K562 (cell line): ENCODE results near the gene MORC4. TPM values are rescaled to one million over a fixed set of nuclear protein-coding genes. Genes with fewer than 3 reads are reported as not detected.

Experiments
- ATAC-seq: fragments of 200-7000 bp; cut with Tn5 transposase; 3 replicates; pipeline ENCODE4 v1.9.1; 2020; ENCODE audit warnings: moderate library complexity
- BruUV-seq: library from RNA; stranded (reverse); fragments of 400-500 nt; replicated peaks from 2 replicates; lab custom pipeline; 2021; lab: Mats Ljungman, UMichigan
- CTCF ChIA-PET: fragments of 300-600 bp; formaldehyde crosslinking; extraction: SDS; loops from one replicate; lab custom pipeline; 2021; ENCODE audit warnings: low intra/inter-chr PET ratio; lab: Yijun Ruan, JAX
- POLR2A ChIA-PET: fragments of 300-600, 350-650 bp; sonication (Branson Sonifier 250); formaldehyde crosslinking; extraction: SDS; loops from one replicate; lab custom pipeline; 2021; ENCODE audit warnings: antibody characterized with exemption, inconsistent platforms; lab: Yijun Ruan, JAX
- DNase-seq, 4 experiments: peaks; one replicate each; pipeline versions ENCODE4 v3.0.0 to v3.0.0-alpha.2; 2011 to 2018; ENCODE audit warnings: low spot score in 3 of 4, mixed read lengths in 3 of 4; ENCODE audit errors: extremely low read depth in 1 of 4
- FAIRE-seq: peaks from 2 replicates; lab custom pipeline; 2011; peaks lifted over from hg19 to GRCh38; lab: Jason Lieb, UNC
- H2AFZ ChIP-seq: 2 replicates; pipeline ENCODE4 v1.6.0; 2011; ENCODE audit warnings: low read depth, low read length, control low read depth, inconsistent platforms
- H3K27ac ChIP-seq: fragments of 200-600 bp; 3 replicates; pipeline ENCODE4 v1.8.0; 2011; ENCODE audit warnings: low read depth, mild to moderate bottlenecking, control low read depth, inconsistent platforms, low read length, moderate library complexity, mixed read lengths; ENCODE audit errors: extremely low read depth
- H3K27me3 ChIP-seq, 2 experiments: fragments of 300-600 bp in 1 of 2; 2 replicates in 1 of 2; 3 replicates in 1 of 2; pipeline versions ENCODE4 v1.6.0 to v1.8.0; 2011; ENCODE audit warnings: inconsistent platforms in 2 of 2, low read length in 2 of 2, mild to moderate bottlenecking in 1 of 2, mixed read lengths in 1 of 2, moderate library complexity in 1 of 2; ENCODE audit not compliant: control insufficient read depth in 2 of 2, insufficient read depth in 2 of 2
- H3K36me3 ChIP-seq: fragments of 300-600 bp; 3 replicates; pipeline ENCODE4 v1.8.0; 2011; ENCODE audit warnings: mild to moderate bottlenecking, low read length, inconsistent platforms; ENCODE audit not compliant: control insufficient read depth, insufficient read depth
- H3K4me1 ChIP-seq, 2 experiments: fragments of 200-600 bp in 1 of 2; replicated peaks in 1 of 2; 2 replicates in 1 of 2; 3 replicates in 1 of 2; pipeline versions ENCODE4 v1.5.1 to v1.8.0; 2011; ENCODE audit warnings: inconsistent platforms in 2 of 2, low read length in 2 of 2, mild to moderate bottlenecking in 1 of 2, mixed read lengths in 1 of 2, moderate library complexity in 1 of 2; ENCODE audit not compliant: control insufficient read depth in 2 of 2, insufficient read depth in 2 of 2
- H3K4me2 ChIP-seq: 2 replicates; pipeline ENCODE4 v1.6.1; 2011; ENCODE audit warnings: low read length, control low read depth, inconsistent platforms, mixed read lengths; ENCODE audit not compliant: insufficient read depth
- H3K4me3 ChIP-seq: fragments of 200-600 bp; sonication (generic), shearing (Covaris generic); 2 replicates; pipeline ENCODE4 v1.5.1; 2016; ENCODE audit warnings: control low read depth, inconsistent platforms
- H3K79me2 ChIP-seq: fragments of 200-600 bp; 3 replicates; pipeline ENCODE4 v1.8.0; 2011; ENCODE audit warnings: low read length, inconsistent platforms; ENCODE audit not compliant: control insufficient read depth, insufficient read depth
- H3K9ac ChIP-seq, 2 experiments: 2 replicates each; pipeline versions ENCODE4 v1.6.0 to v1.6.1; 2011; ENCODE audit warnings: low read depth in 2 of 2, low read length in 2 of 2, control low read depth in 1 of 2, inconsistent platforms in 1 of 2, mild to moderate bottlenecking in 1 of 2, mixed read lengths in 1 of 2; ENCODE audit not compliant: insufficient read depth in 1 of 2
- H3K9me1 ChIP-seq: one replicate; pipeline ENCODE4 v1.6.0; 2011; ENCODE audit warnings: inconsistent platforms, mild to moderate bottlenecking, low read length, moderate library complexity; ENCODE audit not compliant: control insufficient read depth, insufficient read depth
- H3K9me3 ChIP-seq: replicated peaks from 2 replicates; pipeline ENCODE4 v1.5.1; 2011; ENCODE audit warnings: low read depth, low read length, inconsistent platforms; ENCODE audit not compliant: control insufficient read depth, insufficient read depth
- H4K20me1 ChIP-seq: replicated peaks from 2 replicates; pipeline ENCODE4 v1.6.1; 2011; ENCODE audit warnings: low read length, inconsistent platforms, mixed read lengths; ENCODE audit not compliant: control insufficient read depth, insufficient read depth
- BCOR ChIP-seq: fragments of 450-650 bp; IDR thresholded peaks from 2 replicates; pipeline ENCODE4 v1.6.1; 2016
- RAD21 ChIP-seq, 2 experiments: fragments of 250-450 bp in 1 of 2; fragments of 450-650 bp in 1 of 2; sonication (Bioruptor Pico) in 1 of 2; formaldehyde crosslinking in 1 of 2; IDR thresholded peaks in 1 of 2; conservative IDR thresholded peaks in 1 of 2; 2 replicates each; pipeline versions ENCODE4 v1.4.0 to v1.8.0; 2020 to 2022; ENCODE audit warnings: mild to moderate bottlenecking in 2 of 2, moderate library complexity in 1 of 2
- WGBS: fragments of 100-300 bp; shearing (Covaris generic); methylation state at CpG from one replicate; pipeline ENCODE4 v1.1.6; 2016; ENCODE audit warnings: low coverage, mixed read lengths; ENCODE audit not compliant: insufficient coverage; ENCODE audit errors: missing lambda C conversion rate; 5-methylcytosine and 5-hydroxymethylcytosine counted together
- in situ Hi-C: fragments of 300-500 bp; cut with MboI; formaldehyde crosslinking; loops from 4 replicates; pipeline ENCODE4 v1.15.0; 2018; ENCODE audit warnings: inconsistent platforms, mixed read lengths
- intact Hi-C: fragments of 100-400 bp; cut with micrococcal nuclease; formaldehyde crosslinking; loops from 2 replicates; pipeline ENCODE4 v1.14.2; 2022
- polyA plus RNA-seq, 8 experiments: library from polyadenylated mRNA; depleted of rRNA in 4 of 8; stranded (reverse) in 5 of 8; unstranded in 3 of 8; fragments of >200 nt; fragmentation: Nextera tagmentation in 2 of 8; fragmentation: Illumina TruSeq in 1 of 8; extraction: Ambion mirVana in 2 of 8; extraction: Trizol in 1 of 8; gene quantifications; 2 replicates each; pipeline versions ENCODE4 v1.2.1 to v1.2.3, GENCODE V29; 2011 to 2014; ENCODE audit warnings: inconsistent platforms in 1 of 8, missing spikeins in 1 of 8
- total RNA-seq, 7 experiments: library from RNA; depleted of rRNA in 6 of 7; stranded (reverse); fragments of >200 nt in 6 of 7; fragmentation: Illumina TruSeq in 2 of 7; extraction: Trizol in 2 of 7; gene quantifications; 2 replicates each; pipeline versions ENCODE4 v1.2.1 to v1.2.3, GENCODE V29; 2011 to 2021; ENCODE audit warnings: low replicate concordance in 1 of 7
- TF ChIP-seq, protein P1 (sequence below), 3 experiments: IDR thresholded peaks in 2 of 3; conservative IDR thresholded peaks in 1 of 3; 2 replicates each; pipeline ENCODE4 v1.5.1; 2011 to 2012; ENCODE audit warnings: low read length in 3 of 3, mild to moderate bottlenecking in 3 of 3, control low read depth in 2 of 3, improper control_type of control experiment in 1 of 3, inconsistent platforms in 1 of 3, low read depth in 1 of 3, mixed read lengths in 1 of 3, moderate library complexity in 1 of 3; ENCODE audit not compliant: insufficient read depth in 2 of 3

MORC4 gene
- total and polyA plus RNA-seq, 9 of the 15 experiments (the other 6 are each of a cell fraction or from before 2014, with no cell fraction given): 0.04 to 0.53 (median 0.18) TPM

DNA sequence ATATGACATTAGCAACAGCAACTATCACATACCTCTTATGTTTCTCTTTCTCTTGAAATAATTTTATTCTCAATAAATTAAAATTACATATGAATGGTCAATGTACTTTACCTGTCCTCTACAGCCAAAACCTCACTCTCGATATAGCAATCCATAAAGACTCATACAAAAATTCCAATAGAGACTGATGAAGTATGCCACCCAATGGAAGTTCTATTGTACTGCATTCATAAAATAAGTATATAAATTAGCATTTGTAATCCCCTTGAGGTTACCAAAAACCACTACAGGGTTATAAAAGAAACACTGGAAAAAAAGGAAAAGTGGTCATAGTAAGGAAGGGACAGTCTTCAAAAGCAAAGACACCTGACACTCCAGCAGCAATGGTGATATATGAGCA lies 47.0 kb downstream of the MORC4 start:
- ATAC-seq (no peak), FAIRE-seq (no peak), DNase-seq (peak in 1 of 4 experiments; percentile 4)
- Histone ChIP-seq H3K9ac (no peak overlapping the region), H3K27ac (no peak overlapping the region), H3K9me3 (no peaks in the 10 kb centered on the region), H4K20me1 (no peaks in the 10 kb centered on the region), H3K4me2 (no peak overlapping the region), H3K27me3 (no peaks in the 10 kb centered on the region), H2AFZ (no peak overlapping the region), H3K36me3 (no peaks in the 10 kb centered on the region), H3K9me1 (no peaks in the 10 kb centered on the region), H3K4me1 (no peaks in the 10 kb centered on the region), H3K79me2 (no peaks in the 10 kb centered on the region)
- POLR2A ChIA-PET: no interaction called here
- intact Hi-C loops (loop anchor here (2.0 kb wide), 1 partner anchor 58 kb away; no protein-coding TSS in a partner anchor), in situ Hi-C loops (no loop called here)
- BruUV-seq: no TSS peak
- 0% methylated on average over 1 of the region's 1 CpG for WGBS
- CTCF ChIA-PET: interaction anchor here (0.8 to 0.9 kb wide), 2 partner anchors 55 to 58 kb away, joined by 3 read pairs; no protein-coding TSS in a partner anchor
- peak in 1 of 2 experiments; percentile 43; a peak in 3 of 4 replicates for TF ChIP-seq RAD21 (CRISPR knock-in tag; conservative IDR thresholded peaks at IDR 0.05 in 1 of 2, IDR thresholded peaks at IDR 0.05 in 1 of 2)
- no peak for TF ChIP-seq BCOR
- TF ChIP-seq, protein P1, sequence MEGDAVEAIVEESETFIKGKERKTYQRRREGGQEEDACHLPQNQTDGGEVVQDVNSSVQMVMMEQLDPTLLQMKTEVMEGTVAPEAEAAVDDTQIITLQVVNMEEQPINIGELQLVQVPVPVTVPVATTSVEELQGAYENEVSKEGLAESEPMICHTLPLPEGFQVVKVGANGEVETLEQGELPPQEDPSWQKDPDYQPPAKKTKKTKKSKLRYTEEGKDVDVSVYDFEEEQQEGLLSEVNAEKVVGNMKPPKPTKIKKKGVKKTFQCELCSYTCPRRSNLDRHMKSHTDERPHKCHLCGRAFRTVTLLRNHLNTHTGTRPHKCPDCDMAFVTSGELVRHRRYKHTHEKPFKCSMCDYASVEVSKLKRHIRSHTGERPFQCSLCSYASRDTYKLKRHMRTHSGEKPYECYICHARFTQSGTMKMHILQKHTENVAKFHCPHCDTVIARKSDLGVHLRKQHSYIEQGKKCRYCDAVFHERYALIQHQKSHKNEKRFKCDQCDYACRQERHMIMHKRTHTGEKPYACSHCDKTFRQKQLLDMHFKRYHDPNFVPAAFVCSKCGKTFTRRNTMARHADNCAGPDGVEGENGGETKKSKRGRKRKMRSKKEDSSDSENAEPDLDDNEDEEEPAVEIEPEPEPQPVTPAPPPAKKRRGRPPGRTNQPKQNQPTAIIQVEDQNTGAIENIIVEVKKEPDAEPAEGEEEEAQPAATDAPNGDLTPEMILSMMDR (IDR thresholded peaks at IDR 0.05 in 2 of 3, conservative IDR thresholded peaks at IDR 0.05 in 1 of 3; ENCODE audit: insufficient read depth in 2 of 3, low read depth in 1 of 3, low read length in 3 of 3): peak in 2 of 3 experiments; percentile 16 to 36; a peak in 2 of 6 replicates
- TF ChIP-seq, all 486 proteins: peak for 2
- no peak overlapping the region for H3K4me3 ChIP-seq
